Fibroblast of the conjunctiva (primary cell): ENCODE measurements around the gene ABCG2.
A peak's percentile ranks its signal among the peaks of the same experiment; 100 is the strongest.
"Not testable (repeated sequence)": the region's sequence is repeated elsewhere in the genome, so short reads cannot be mapped to it uniquely, and the experiment has no call there.

Experiments
- DNase-seq: peaks from one replicate; pipeline ENCODE4 v3.0.0-alpha.2; 2010; ENCODE audit warnings: low read depth

Gene ABCG2

DNA sequence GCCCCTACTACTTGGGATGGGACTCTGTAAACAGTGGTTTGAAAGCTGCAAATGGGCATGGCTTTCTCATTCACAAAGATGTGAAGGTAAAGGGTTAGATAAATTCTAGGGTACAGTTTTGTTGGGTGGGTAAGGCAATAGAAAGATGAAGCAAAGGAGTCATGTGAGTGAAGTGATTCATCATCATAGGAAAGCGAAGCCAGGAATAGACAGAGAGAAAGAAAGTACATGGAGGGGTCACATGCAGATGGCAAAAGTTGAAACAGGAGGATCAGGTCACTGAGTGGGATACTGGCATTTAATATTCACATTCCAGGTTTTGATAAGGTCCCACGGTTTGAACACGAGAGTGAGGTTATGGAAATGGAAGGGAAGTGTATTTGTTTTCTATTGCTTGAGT is 8.2 kb upstream of the ABCG2 start:
- no peak for DNase-seq

DNA sequence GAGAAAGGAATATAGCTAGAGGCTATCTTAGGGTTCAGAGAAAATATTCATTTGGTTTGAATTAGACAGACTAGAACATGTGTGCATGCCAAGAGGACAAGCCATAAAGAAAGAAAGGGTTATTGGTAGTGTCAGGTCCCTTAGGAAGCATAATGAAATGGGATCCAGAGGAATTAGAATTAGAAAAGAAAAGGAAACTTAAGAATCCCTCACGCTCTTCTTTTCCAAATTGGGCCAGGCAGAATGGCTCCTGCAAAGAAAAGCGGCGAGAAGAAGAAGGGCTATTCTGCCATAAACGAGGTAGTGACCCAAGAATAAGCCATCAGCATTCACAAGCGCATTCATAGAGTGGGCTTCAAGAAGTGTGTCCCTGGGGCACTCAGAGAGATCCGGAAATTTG is 4.9 kb upstream of the ABCG2 start:
- DNase-seq, result no peak

DNA sequence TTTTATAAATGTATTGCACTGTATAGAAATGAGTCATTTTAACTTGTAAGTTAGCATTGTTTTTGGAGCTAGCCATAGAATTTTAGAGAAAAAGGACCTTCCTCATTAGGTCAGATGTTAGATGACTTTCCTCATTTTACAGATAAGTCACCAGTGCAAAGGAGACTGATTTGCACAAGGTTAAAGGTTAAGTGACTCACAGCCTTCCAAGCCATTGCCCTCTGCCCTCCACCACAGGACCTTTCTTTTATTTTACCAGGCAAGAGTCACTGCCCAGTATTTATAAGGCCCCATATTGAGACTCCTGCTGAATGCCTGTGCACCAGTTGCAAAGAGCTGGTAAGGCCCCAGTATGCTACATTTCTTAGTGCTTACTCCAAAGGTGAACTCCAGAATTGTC is 4.2 kb upstream of the ABCG2 start:
- no peak for DNase-seq

DNA sequence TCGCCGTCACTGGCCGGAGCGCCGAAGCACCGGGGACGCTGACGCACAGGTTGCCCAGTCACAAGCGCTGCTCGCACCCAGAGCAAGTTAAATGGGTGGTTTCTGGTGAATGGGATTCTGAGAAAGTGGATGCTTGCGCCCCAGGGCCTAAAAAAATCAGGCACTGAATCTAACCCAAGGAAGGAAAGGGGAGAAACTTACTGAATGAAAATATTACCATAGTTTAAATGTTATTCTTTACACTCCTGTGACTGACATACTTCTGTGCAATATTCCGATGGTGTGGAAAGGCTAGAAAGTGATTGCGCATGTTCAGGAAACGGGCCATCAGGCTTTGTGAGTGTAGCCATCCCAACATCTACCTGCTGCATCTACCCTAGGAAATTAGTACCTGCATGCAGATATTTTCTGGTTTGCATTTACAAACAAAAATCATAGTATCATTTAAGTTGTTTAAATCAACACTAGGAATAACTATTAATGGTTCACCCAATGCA is 838 bp upstream of the ABCG2 start:
- no peak for DNase-seq

DNA sequence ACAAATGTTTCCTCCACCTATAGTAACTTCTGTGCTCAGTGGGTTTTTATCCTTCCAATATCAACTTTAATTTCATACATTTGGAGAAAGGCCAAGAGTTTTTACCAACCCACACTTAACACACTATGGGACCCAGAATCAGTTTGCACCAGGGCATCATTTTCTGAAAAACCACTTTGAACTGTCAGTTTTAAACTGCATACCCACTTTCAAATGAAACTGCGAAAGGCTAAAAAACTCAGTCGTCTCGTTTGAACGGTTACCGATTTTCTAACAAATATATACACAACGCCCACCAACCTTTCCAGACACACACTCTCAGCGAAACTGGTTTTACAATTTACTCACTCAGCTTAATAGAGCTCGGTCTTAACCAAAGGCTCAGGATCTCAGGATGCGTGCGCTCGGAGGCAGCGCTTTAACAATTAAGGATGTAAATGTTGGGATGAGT is 376 bp downstream of the ABCG2 start:
- DNase-seq, result no peak

DNA sequence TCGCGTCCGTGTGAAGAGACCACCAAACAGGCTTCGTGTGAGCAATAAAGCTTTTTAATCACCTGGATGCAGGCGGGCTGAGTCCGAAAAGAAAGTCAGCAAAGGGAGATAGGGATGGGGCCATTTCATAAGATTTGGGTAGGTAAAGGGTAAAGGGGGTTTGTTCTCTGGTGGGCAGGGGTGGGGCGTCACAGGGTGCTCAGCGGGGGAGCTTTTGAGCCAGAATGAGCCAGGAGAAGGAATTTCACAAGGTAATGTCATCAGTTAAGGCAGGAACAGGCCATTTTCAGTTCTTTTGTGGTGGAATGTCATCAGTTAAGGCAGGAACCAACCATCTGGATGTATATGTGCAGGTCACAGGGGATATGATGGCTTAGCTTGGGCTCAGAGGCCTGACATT is 6.1 kb downstream of the ABCG2 start:
- not testable (repeated sequence) for DNase-seq

DNA sequence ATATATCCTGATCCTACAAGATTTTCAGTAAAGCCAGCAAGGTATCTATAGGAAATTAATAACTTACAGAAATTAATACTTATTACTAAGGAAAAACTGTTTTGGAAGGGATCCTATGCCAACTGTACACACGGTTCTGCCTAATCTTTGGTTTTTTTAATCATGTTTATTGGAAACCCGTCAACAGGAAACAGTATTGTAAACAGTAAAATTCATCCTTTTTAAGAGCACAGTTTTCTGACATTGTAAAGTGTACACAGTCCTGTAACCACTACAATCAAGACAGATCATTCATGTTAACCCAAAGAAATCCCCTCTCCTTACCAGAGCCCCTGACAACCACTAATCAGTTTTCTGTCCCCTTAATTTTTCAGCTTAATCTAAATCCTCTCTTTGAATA is 9.9 kb downstream of the ABCG2 start:
- no peak for DNase-seq

DNA sequence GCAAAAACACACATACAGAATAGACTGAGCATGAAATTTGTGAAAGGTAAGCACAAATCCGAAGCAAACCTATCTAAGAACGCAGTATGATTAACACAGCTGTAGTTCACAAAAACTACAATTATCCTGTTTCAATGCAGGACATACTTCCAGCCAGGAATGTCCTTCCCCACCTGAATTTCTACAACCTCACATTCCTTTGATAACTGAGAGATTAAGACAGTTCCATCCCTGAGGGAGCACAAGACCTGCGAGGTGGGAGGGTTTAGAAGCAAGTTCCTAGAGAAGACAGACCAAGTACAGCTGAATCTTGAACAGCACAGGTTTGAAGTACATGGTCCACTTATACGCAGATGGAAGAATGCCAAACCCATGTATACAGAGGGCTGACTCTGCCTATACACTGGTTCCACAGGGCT is 10.6 kb downstream of the ABCG2 start:
- no peak for DNase-seq

DNA sequence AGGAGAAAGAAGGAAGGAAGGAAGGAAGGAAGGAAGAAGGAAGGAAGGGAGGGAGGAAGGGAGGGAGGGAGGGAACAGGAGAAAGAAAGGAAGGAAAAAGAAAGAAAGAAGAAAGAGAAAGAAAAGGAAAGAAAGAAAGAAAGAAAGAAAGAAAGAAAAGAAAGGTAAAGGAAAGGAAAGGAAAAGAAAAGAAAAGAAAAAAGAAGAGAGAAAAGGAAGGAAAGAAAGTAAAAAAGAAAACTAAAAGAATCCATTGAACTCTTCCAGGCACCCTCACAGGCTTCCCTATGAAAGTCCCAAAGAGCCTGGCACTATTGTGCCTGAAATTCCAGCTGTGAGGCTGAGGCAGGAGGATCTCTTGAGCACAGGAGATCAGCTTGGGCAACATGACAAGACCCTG is 11.5 kb downstream of the ABCG2 start:
- DNase-seq, result no peak

DNA sequence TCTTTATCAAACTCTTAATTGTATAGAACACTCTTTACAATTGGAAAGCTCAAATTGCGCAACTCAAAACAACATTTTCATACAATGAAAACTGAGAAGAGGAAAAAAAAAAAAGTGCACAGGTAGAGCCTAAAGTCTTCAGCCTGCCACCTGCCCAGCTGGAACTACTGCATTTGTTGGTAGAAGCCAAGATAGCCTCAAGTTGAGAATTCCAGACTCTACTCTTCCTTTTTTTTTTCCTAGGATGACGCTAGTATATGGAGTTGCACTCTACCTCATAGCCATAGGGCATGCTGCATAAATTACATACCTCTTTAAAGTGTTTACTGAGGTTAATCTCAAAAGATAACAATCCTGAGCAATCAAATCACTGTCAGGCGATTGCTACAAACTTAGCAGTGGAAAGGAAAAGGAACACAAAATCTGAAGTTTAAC is 13.6 kb downstream of the ABCG2 start:
- no peak for DNase-seq

DNA sequence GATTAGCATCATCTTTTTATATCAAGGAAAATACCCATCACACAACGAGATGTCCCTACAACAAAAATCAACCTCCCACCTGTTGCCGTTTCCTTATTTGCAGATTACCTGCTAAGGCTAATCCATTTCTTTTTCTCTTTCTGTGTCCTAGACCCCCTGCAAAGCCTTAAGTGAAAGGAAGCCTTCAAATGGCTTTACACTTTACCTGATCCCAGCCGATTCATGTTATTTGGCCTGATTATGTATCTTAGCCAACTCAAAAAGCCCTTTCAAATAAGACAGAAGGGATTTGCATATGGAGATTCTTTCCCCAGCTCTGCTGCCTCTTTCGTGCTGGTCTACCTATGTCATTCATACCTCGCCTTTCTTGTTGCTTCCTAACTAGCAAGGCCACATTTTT is 14.4 kb downstream of the ABCG2 start:
- no peak for DNase-seq

DNA sequence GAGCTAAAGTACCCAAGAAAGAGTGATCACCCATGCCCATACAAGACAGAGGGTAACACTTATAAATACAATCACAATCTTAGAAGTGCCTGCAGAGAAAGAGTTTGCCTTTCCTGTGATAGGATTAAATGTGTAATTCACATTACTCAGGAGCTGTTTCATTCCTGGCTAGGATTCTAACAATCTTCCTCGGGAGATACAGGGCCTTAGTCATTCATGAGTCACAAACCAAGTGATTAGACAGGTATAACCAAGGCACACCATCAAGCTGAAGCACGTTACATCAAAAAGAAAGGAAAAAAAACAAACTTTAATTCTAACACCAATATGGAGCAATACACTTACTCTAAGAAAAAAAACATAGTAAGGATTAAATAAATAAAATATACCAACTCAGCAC is 14.9 kb downstream of the ABCG2 start:
- DNase-seq, result no peak

DNA sequence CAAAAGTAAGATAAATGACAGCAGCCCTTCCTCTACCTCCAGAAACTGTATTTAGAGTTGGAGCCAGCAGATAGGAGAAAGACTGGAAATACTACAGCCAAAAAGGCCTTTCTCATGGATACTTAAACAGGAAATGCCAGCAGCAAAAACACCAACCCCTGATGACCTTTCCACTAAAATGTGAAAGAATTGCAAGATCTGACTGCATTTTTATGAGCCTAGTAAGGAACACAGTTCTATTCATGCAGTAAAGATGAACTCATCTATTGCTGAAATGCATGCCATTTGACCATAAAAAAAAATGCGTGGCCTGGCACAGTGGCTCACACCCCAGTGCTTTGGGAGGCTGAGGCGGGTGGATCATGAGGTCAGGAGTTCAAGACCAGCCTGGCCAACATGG is 19.9 kb downstream of the ABCG2 start:
- DNase-seq, result peak; percentile 28

DNA sequence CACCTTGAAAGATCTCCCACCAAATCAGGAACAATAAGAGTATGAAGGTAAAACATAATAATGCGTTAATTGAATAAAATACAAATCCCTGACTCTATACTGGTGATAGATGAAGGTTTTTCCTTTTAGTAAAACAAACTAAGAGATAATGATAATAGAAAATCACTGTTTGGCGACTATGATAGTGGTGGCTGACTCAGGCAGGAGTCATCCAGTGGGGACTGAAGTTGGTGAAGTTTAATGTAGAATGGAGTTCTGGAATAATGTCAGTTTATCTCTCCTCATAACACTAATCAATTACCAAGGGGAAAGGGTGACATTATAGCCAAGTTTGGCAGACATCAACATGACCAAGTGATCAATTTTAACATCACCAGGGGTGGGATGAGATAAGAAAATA is 21.3 kb downstream of the ABCG2 start:
- DNase-seq, result no peak

DNA sequence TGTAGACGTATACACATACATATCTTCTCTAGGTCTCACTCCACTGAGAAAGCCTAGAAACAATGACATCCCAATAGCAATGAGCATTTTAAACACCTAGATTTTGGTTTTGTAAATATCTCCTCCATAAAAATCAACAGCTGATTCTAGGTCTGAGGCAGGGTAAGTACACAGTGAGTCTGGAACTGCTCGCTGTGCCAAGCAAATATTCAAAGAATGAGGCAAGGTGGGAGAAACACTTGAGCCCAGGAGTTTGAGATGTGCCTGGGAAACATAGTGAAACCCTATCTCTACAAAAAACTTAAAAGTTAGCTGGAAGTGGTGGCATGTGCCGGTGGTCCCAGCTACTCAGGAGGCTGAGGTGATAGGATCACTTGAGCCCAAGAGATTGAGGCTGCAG is 22.2 kb downstream of the ABCG2 start:
- DNase-seq, result no peak

DNA sequence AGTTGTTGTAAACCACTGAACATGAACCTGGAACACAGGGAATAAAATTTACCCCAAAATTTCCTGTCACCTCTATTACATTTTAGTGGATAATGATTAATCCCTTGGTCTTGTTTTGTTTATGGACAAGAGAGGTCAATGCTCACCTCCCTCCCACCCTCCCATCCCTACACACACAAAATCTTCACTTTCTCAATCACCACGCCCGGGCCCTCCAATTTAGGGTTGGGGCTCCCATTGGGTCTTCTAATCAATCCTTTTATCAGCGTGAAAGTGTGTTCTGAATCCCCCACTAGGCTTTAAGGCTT is 23.1 kb downstream of the ABCG2 start:
- no peak for DNase-seq

DNA sequence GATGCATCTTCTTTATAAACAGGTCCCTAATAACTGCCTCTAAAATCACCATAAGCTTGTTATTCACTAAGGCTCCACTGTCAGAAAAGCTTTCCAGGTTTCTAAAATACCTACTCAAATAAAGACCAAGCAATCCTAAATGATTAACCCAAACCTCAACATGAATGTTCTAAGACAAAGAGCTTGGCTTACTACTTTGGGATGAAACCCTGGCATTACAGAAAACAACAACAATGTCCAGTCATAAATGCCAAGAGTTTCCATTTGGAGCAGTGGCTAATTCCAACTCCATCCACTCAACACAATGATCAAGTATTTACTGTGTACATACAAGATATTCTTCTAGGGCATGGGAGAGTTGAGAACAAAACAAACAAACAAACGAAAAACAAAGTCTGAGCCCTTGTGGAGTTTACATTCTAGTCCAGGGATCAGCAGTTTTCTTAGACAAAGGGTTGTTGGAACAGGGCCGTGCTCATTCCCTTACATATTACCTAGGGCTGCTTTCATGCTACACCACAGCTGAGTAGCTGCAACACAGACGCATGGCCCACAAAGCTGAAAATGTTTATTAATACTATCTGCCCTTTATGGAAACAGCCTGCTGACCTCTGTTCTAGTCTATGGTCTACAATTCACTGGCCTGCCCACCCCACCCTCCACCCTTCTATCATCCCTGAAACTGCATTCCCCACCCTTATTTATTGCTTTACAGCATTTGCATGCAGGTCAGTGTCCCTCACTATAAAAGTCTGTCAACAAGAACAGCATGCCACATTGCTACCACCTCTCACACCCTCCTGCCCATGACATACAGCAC is 23.7 kb downstream of the ABCG2 start:
- no peak for DNase-seq

DNA sequence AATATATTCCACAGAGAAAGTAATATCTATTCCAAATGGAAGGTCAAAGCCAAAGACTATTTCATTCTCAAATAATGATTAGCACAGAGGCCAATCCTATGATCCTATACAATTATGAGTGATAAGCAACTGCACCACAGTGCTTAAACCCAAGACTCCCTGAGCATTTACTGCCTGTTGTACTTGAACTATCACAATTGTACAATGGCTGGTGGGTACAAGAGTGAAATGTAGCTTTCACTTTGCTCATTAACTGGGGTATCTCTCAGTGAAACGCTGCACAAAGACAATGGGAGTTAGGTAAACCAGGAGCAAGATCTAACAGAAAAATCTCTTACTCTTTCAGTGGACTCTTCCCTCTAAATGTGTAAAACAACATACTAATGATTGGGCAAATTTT is 24.3 kb downstream of the ABCG2 start:
- DNase-seq, result no peak

DNA sequence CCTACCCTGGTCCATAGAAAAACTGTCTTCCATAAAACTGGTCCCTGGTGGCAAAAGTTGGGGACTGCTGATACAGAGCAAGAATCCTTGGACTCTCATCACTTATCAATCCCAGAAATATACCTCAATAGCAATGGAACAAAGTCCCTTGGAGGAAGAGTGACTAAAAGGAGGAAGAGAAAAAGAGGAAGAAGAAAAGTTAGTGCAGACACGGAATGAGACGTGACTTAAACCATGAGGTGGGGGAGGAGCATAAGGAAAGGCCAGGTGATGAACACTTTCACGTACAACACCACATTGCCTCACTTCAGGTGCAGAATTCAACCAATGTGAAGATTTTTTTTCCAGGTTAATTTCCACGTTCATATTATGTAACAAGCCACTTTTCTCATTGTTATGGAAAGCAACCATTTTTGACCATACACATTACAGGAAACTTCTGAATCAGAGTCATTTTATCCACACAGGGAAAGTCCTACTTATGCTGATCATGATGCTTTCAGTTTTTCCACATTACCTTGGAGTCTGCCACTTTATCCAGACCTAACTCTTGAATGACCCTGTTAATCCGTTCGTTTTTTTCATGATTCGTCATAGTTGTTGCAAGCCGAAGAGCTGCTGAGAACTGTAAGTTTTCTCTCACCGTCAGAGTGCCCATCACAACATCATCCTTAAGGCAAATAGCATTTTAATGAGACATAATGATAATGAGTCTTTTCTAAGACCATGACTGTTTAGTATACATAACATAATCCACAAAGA is 27.7 kb downstream of the ABCG2 start:
- no peak for DNase-seq

DNA sequence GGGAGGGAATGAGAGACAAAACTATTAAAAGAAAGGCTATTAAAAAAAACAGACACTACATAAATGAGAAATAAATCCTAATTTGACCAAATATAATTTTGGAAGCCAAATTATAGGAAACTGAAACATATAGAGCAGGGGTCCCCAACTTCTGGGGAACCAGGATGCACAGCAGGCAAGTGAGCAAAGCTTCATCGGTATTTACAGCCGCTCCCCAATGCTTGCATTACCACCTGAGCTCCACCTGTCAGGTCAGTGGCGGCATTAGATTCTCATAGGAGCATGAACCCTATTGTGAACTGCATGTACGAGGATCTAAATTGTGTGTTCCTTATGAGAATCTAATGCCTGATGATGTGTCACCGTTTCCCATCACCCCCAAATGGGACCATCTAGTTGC is 28.4 kb downstream of the ABCG2 start:
- DNase-seq, result no peak

DNA sequence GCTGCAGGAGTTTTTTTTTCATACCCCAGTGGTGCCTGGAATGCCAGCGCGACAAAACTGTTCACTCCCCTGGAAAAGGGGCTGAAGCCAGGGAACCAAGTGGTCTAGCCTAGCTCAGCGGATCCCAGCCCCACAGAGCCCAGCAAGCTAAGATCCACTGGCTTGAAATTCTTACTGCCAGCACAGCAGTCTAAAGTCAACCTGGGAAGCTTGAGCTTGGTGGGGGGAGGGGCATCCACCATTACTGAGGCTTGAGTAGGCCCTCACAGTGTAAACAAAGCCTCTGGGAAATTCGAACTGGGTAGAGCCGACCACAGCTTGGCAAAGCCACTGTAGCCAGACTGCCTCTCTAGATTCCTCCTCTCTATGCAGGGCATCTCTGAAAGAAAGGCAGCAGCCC is 36.2 kb downstream of the ABCG2 start:
- DNase-seq, result not testable (repeated sequence)

DNA sequence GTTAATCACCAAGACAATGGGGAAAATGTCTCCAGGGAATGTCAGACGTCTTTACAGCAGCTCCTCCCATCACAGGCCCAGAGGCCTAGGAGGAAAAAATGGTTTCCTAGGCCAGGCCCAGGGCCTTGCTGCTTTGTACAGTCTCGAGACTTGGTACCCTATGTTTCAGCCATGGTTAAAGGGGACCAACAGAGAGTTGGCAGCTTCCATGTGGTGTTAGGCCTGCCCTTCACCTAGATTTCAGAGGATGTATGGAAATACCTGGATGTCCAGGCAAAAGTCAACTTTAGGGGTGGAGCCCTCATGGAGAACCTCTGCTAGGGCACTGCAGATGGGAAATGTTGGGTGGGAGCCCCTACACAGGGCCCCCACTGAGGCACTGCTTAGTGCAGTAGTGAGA is 38.5 kb downstream of the ABCG2 start:
- DNase-seq, result no peak

DNA sequence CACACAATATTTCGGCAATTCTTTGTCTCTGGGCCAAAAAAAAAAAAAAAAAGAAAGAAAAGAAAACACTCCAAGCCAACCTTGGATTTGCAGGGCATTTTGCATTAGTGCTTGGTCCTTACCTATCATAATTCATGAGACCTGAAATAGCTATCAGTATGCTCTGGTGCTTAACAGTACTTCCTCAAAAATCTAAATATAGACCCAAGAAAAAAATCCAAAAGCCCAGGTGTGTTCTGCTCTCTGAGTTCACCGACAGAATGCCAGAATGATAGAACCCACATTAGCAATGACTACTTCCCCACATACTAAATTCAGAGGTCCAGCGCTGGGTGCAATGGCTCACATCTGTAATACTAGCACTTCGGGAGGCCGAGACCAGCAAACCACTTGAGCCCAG is 42.9 kb downstream of the ABCG2 start:
- DNase-seq, result no peak

DNA sequence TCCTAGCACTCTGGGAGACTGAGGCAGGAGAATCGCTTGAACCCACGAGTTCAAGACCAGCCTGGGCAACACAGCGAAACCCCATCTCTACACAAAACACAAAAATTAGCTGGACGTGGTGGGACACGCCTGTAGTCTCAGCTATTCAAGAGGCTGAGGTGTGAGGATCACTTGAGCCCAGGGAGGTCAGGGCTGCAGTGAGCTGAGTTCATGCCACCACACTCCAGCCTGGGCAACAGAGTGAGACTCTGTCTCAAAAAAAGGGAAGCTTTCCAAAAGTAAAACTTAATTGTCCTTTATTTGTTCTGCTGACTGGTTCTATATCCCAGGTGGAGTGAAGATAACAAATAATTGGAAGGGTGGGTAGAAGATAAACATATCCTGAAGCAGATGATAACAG is 45.6 kb downstream of the ABCG2 start:
- no peak for DNase-seq
